HG02840 (cell line): ENCODE data around the gene PEX14.

Source experiments
- ATAC-seq: cut with Tn5 transposase; IDR thresholded peaks from one replicate; pipeline ENCODE4 v1.9.1; 2021; ENCODE audit warnings: mild to moderate bottlenecking, moderate library complexity, moderate number of reproducible peaks; ENCODE audit not compliant: unreplicated experiment, low FRiP score

The PEX14 gene

DNA sequence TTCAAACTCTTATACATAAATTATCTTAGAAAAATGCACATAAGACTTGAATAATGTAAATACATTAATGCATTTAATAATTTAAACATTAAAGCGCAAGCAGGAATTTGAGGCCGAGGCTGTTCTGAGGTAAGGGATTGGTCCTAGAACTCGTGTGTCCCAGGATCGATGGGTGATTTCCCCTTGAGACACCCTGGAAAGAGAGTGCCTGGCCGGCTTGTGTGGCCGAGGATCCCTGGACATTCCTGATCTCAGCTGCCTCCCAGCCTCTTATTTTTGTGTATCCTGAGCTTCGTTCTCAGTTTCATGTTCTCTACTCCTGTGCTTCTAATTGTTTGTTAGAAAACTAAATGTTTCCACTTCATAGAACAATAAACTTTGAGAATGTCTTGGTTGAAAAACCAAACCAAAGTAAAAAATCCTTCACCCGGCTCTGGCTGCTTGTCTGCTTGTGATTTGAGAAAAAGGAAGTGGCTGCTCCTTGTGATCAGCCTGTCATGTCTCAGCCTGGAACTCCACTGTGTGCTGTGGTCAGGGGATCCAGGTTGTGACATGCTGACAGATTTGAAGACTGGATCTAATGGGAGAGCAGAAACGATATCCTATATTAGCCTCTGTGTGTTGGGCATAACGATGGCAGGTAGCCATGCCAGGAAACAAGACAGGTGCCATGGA lies 40.7 kb downstream of the PEX14 start:
- no peak for ATAC-seq

DNA sequence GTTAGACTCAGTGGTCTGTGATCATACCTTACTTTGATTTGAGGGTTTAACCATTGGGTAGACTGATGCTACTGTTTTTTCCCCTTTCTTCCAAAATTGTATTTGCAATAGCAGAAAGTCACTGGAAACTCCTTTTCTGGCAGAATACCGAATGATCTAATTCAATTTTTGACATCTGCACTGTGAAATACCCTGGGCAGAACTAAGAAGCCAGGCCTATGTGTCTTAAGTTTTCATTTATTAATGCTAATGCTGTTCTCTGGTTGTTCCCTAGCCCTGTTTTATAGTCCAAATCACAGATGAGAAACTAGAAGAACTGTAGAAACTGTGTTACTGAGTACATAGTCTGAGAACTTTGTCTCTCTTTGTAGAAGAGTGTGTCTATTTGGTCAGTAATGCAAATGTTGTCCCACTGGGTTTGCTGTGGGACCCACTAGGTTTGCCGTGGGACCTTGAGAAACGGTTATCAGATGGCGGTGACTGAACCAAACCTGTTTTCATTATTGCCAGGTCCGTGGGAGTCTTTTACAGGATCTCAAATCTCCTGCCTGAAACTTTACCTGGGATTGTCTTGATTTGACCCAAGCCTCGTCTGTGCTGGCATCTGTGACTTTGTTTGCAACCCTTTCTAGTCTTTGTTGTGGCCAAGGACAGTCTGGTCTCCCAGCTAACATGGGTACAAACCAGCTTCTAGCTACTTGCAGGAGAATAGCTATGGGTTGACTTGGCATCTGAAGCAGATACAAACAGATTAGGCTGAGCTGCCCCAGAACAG lies 41.4 kb downstream of the PEX14 start:
- ATAC-seq, result no peak

DNA sequence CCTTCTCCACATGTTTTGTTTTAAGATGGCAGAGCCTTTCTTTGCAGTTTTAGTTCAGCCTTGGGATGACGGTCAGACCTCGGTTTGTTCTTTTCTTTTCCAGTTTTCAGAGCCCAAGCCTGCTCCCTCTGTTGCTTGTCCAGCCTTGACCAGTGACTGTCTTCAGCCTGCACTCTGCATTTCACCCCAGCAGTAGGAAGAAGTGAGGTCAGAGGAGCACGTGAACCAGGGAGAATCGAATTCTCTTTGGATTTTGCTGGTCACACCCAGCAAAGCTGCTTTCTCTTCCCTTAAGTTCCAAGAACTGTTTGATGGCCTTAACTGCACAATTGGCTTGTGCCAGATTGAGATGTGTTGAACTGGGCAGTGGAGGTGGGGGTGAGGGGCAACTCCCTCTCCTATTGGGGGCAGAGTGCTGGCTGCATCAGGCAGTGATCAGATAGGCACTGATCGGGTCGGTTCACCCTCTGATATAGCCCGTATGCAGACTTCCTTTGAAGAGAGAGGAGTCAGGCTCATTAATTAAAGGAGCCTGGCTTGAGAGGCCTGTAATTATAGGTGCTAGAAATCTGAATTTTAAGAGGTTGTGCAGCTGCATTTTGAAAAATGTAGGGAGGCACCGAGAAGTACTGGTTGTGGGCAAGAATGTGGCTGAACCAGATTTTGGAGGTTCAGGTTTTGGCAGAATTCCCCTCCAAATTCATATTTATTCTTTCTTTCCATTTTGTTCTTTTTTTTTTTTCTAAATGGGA lies 42.4 kb downstream of the PEX14 start:
- ATAC-seq, result no peak

DNA sequence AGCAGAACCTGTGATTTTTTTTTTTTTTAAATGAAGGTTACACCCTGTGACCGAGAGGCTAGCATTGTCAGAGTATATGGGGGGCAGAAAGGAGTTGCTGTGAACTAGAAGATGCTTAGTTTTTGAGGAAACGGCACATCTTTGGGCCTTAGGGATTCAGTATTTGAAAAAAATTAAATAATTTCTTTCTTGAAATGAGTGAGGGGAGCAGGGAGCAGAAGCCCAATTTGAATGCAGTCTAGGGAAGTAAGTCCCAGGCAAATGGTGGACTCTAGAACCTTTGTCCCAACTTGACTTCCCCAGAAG lies 42.9 kb downstream of the PEX14 start:
- no peak for ATAC-seq

DNA sequence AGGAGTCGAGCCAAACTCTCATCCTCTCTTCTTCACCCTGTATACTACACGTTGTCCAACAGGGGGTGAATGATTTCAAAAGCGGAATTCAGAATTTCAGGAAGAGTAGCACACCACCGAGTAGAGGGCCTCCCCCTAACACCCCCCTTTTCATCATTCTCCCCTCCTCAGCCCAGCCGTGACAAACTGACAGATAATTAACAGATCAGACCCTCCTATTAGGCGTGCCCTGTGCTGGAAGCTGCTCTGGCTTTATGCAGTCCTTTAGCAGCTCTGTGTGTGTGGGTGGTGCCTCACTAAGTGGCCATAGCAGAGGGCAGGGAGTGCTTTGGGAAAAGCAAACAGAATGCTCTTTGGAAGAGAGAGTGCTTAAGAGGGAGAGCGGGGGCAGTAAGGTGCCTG lies 44.3 kb downstream of the PEX14 start:
- no peak for ATAC-seq

DNA sequence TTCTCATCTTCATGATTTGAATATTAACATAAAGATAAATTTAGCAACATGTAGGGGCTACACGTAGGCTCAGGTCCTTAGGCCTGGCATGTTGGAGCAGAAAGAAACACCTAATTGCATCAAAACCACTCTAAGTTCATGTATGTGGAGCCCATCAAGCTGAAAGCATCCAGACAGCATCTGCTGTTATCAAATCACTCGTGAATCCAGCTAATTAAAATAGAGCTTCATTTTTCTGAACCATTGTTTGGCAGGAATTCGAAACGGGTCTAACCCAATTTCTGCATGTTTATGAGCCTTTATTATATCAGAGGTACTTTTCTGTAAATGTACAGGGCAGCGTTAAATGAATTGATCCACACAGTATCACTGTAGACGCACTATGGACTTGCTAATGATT lies 45.7 kb downstream of the PEX14 start:
- no peak for ATAC-seq

DNA sequence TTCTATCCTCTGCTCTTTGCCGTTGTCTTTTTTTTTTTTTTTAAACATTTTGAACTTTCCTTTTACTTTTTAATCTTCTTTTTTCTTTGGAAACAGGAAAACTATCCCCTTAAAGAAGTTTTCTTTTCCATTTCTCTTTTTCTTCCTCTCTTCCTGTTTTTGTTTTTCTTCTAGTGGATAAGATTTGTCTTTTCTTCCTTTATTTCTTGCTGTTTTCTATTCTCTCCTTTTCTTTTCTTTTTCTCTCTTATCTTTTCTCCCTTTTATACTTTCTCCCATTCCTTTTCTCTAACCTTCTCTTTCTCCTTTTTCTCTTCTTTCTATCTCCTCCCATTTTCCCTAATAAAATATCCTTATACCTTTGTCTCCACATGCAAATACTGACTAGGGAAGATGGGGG lies 46.2 kb downstream of the PEX14 start:
- no peak for ATAC-seq

DNA sequence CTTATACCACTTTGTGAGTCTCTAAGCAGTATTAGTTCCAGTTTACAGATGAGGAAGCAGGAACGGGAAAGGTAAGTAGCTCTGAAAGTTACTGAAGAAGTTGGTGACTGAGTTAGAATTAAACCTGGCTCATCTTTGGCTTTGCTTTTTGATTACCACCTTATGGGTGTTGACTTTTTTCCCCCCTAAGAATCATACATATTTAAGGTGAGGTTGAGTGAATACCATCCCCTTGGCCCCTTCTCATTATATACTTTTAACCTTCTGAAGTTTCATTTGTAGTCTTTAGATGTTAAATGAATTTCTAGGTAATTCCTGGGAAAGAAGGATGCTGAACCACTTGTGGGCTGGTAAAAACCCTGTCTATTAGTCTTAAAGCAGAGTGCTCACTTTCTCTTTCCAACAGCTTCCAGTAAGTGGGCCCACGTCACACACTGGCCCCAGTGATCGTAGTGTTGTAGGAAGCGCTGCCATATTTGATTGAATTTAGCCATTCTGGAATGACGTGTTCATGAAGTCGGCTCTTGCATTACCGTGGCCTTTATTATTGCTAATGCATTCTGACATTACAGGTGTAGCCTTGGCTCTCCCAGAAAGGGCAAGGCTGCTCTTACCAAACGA lies 46.9 kb downstream of the PEX14 start:
- no peak for ATAC-seq

DNA sequence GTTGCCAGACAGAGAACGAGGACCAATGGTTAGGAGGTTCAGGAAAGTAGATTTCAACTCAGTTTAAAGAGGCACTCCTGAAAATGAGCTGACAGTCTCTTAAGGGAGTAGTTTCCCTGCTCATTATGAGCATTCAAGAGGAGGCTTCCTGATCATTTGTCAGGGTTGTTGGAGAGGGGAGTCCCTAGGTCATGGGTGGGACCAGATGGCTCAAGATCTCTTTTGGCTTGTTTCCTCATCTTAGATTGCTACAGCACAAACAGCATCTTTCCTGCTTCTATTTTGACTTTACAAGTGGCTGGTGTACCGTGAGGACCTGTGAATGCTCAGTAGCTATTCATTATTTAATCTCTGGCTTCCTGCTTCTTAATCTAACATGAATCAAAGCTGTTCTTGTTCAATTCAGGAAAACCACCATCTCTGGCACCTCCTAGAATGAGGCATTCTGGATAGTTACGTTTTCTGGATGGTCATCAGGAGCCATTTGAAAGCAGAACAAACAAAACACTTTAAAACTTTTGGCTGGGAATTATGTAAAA lies 47.6 kb downstream of the PEX14 start:
- no peak for ATAC-seq

DNA sequence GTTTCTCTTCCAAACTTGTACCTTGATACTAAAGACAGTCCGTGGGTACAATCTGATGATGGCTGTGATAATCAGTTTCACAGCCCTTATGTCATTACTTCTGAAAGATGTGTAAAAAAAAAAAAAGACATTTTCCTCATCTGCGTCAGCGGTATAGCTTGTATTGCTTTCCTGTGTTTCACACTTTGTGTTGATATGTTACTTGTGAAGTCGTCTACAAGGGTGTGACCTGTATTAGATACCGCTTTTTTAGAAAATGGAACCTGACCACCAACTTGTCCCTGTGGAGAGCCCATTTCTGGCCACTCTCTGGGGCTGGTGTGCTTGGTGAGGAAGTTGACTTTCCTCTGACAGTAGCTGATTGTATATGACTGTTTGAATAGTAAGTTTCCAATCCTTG lies 50.5 kb downstream of the PEX14 start:
- no peak for ATAC-seq

DNA sequence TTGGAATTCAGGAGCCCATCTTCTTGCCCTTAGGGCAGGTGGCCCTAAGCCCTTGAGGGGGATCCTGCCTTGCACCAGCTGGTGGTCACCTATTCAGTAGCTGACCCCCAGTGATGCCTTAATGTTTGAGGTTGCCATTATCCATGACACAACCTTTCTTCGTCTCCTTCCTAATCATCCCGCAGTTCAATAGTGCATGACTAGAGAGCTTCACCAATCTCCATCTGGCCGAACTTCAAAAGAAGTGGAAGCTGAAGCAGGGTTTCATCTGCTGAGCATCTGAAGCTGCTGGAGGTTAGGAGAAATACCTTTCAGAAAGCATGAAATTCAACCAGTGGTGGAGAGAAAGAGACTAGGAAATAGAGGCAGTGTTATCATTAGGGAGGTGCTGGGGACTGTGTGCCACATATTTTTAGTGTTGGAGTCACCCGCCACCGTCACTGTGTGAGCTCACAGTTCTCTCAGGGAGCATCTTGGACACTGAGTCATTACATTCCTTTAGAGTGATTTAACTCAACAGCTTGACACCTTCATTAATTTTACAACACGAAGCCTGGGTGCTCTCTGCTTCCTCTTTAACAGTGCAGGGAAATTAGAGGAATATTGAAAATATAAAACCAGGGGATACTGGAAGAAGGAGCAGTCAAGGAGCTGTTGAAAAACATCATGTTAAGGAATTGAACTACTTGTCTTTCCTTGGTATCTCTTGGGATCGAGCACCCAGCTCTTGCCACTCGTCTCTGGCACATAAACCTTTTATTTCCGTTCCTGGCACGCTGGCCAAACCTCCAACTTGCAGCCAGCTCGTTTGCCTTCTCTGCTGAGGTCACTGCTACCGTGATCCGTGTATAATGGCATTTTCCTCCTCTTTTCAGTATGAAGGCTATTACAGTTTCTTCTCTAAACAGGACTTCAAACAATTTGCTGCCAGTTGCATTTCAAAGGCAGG lies 53.6 kb downstream of the PEX14 start:
- no peak for ATAC-seq

DNA sequence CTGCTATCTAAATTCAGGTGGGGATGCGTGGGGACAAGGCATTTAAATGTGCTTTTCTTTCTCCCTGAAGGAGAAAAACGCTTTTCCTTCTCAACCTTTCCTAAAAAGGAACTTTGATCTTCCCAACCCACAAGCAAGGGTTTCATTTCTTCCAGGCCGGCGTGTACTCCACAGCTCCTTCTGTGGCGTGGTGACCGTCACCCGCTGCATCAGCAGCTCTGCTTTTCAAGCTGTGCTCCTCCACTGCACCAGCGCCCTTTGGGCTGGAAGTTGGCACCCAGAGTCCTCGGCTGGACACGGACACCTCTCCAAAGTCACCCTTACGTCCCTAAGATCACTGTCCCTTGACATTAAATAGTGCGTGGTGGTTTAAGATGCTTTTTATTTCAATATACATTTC lies 54.3 kb downstream of the PEX14 start:
- ATAC-seq, result no peak

DNA sequence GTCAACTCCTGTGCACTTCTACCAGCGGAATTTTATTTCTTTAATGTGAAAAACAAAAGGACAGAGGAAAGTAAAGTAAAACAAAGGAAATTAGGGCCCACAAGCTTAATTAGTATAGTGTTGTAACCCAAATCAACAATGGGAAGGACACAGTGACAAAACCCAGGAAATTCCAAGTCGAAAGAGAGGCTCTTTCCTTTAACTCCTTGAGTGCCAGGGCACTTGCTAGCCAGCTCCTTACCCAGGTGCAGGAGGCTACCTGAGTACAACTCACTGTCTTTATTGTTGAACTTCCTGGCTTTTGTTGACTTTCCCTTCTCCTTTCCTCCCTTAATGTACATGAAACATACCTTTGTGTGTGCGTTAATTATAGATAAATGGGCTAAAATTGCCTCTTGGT lies 55.0 kb downstream of the PEX14 start:
- ATAC-seq, result no peak

DNA sequence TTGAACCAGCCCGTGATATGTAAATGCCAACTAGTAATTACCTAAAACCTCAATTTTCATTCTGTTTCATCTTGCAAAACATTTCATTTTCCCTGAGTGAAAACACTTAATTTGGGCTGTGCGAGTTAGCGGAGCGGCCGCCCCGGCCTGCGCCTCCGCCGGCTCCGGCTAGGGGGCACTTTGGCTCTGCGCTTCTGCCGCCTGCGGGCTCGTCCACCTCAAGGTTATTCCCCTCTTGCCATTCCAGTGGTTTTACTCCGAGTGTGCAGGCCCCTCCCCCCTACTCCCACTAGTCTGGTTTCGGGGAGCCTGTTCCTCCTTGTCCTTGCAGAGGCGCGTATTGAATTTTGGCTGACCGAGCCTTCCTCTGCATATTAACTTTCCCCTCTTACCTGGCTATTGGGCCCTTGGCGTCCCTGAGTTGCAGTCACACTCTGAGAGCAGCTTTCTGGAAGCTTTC lies 55.6 kb downstream of the PEX14 start:
- ATAC-seq, result no peak

DNA sequence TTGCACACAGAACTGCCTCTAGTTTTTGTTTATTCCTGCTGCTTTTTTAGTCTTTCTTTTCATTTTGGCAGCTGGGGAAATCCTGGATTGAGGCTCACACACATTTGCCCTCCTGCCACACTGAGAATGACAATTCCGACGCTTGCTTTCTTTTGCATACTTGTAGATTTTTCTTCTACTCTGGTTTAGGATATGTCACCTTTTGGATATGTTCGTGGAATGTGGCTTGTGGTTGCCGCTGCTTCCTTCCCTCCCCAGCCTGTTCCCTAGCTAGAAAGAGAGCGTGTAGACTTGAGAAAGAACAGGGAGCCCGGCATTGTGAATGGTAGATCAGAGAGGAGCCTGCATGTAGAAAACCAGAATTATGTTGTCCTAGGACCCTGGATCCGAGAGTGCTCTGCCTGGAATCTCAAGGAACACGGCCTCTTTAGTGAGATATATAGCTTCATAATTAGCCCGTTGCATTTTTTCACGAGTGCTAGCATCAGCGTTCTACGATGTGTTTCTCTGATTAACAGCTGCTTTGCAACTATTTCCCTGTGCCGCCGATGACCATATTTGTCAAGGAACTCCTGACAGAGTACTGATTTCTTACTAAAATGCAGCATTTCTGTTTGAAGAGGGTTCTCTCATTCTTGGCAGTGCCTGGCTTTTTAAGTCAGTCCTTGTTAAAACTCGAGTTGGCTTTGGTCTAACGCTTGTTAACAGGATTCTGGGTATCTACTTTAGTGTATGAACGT lies 56.2 kb downstream of the PEX14 start:
- no peak for ATAC-seq

DNA sequence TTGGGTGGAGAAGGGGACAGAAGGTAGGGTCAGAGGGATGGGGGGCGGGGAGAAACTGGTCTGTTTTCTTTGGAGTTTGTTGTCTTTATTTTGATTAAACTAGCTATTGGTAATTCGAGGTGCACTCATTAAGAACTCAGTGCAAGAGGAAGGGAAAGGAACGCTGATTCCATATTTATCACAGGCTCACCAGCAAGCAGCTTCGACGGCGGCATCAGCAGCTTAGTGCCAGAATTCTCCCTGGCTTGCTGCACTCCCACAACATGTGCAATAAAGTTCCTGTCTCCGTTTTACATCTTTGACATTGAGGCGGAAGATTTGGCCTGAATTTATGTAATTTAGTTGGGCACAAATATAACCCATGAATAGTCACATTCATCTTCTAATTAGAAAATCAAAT lies 57.6 kb downstream of the PEX14 start:
- no peak for ATAC-seq

DNA sequence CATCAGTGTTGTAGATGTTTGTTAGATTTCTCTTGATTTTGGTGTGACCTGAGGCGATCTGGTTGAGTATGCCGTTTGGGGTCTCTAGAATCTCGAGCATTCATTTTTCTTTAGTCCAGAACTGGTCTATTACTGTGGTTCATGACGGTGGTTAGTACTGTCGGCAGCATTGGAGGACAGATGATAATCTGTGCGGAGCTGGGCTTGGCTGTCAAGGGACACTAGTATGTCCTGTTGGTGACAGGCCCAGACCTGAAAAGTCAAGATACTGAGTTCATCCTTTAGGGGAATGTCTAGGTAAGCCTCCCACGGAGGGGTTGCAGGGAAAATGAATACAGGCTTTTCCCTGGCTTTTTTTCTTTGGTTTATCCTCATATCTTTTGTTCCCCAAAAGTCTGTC lies 59.8 kb downstream of the PEX14 start:
- ATAC-seq, result no peak

DNA sequence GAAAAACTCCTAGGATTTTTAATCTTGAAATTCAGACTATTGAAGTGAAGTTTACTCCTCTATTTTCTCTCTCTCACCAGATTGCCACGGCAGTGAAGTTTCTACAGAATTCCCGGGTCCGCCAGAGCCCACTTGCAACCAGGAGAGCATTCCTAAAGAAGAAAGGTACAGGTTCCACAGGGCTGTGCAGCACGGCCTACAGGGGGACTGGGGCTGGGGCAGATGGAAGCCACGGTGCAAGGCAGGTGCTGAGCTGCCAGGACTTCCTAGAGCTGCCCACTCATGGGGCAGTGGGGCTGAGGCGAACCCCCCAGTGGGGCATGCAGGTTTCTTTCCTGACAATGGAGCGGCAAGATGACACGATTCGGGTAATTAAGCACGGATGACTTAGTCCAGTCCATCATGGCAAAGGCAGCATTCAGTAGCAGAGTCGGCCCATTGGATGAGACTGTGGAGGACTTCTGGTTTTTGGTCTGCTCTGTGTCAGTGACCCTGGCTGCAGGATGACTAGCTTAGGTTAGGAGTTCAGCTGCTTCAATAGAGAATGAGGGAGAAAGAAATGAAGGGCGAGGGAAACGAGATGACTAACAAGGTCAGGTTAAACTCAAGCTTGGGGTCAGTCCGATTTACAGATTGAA lies 61.5 kb downstream of the PEX14 start:
- no peak for ATAC-seq
